IMR-90 (cell line): Measurements from ENCODE around the gene HNF1B. TPM values are rescaled to one million over a fixed set of nuclear protein-coding genes. Genes with fewer than 3 reads are reported as not detected.

Experiments
- ATAC-seq: fragments of 200-7000 bp; cut with Tn5 transposase; 2 replicates; pipeline ENCODE4 v1.9.1; 2020; ENCODE audit warnings: low read depth, mild to moderate bottlenecking, moderate library complexity
- BruUV-seq: library from RNA; stranded (reverse); fragments of 400-500 nt; replicated peaks from 2 replicates; lab custom pipeline; 2021; lab: Mats Ljungman, UMichigan
- CTCF ChIA-PET: fragments of 300-600 bp; formaldehyde crosslinking; extraction: SDS; loops from one replicate; lab custom pipeline; 2021; ENCODE audit warnings: antibody characterized with exemption; lab: Yijun Ruan, JAX
- POLR2A ChIA-PET: fragments of 300-600 bp; sonication (Branson Sonifier 250); formaldehyde crosslinking; loops from one replicate; lab custom pipeline; 2022; ENCODE audit warnings: antibody characterized with exemption; ENCODE audit not compliant: unreplicated experiment; lab: Charles Lee
- DNase-seq: peaks from one replicate; pipeline ENCODE4 v3.0.0; 2013
- H2AFZ ChIP-seq: replicated peaks from 2 replicates; pipeline ENCODE3; 2013; ENCODE audit warnings: low read length, mild to moderate bottlenecking; ENCODE audit not compliant: poor library complexity
- H2AK5ac ChIP-seq: 2 replicates; pipeline ENCODE4 v1.6.1; 2013; ENCODE audit warnings: low read depth, low read length, inconsistent platforms
- H2AK9ac ChIP-seq: replicated peaks from 2 replicates; pipeline ENCODE3; 2013; ENCODE audit warnings: mild to moderate bottlenecking, low read depth, low read length, moderate library complexity; ENCODE audit not compliant: poor library complexity
- H2BK120ac ChIP-seq: 2 replicates; pipeline ENCODE4 v1.6.1; 2013; ENCODE audit warnings: low read depth, low read length, inconsistent platforms
- H2BK15ac ChIP-seq: 3 replicates; pipeline ENCODE4 v1.6.1; 2013; ENCODE audit warnings: low read depth, low read length, inconsistent platforms
- H2BK20ac ChIP-seq: 2 replicates; pipeline ENCODE4 v1.6.1; 2013; ENCODE audit warnings: low read depth, mild to moderate bottlenecking, inconsistent platforms, low read length, moderate library complexity
- H2BK5ac ChIP-seq: 2 replicates; pipeline ENCODE4 v1.6.1; 2013; ENCODE audit warnings: mild to moderate bottlenecking, low read depth, low read length, inconsistent platforms; ENCODE audit not compliant: poor library complexity, severe bottlenecking
- H3K14ac ChIP-seq: replicated peaks from 2 replicates; pipeline ENCODE4 v1.6.1; 2013; ENCODE audit warnings: low read depth, low read length, inconsistent platforms
- H3K18ac ChIP-seq: 2 replicates; pipeline ENCODE4 v1.6.1; 2013; ENCODE audit warnings: low read depth, low read length, control low read depth
- H3K23ac ChIP-seq: 2 replicates; pipeline ENCODE4 v1.6.1; 2013; ENCODE audit warnings: low read depth, low read length, inconsistent platforms
- H3K27ac ChIP-seq: 2 replicates; pipeline ENCODE4 v1.5.1; 2013; ENCODE audit warnings: mild to moderate bottlenecking, control low read depth, low read length; ENCODE audit not compliant: insufficient read depth
- H3K27me3 ChIP-seq: 2 replicates; pipeline ENCODE4 v1.6.1; 2013; ENCODE audit warnings: low read length; ENCODE audit not compliant: control insufficient read depth, insufficient read depth
- H3K36me3 ChIP-seq: 2 replicates; pipeline ENCODE4 v1.6.1; 2013; ENCODE audit warnings: low read length, mixed read lengths; ENCODE audit not compliant: control insufficient read depth, insufficient read depth
- H3K4ac ChIP-seq: 2 replicates; pipeline ENCODE4 v1.6.1; 2013; ENCODE audit warnings: low read depth, low read length, inconsistent platforms
- H3K4me1 ChIP-seq: 2 replicates; pipeline ENCODE4 v1.6.1; 2013; ENCODE audit warnings: low read length, mixed read lengths; ENCODE audit not compliant: control insufficient read depth, insufficient read depth
- H3K4me2 ChIP-seq: 2 replicates; pipeline ENCODE4 v1.6.1; 2013; ENCODE audit warnings: low read depth, mild to moderate bottlenecking, control low read depth, low read length, moderate library complexity
- H3K4me3 ChIP-seq: 2 replicates; pipeline ENCODE4 v1.5.1; 2013; ENCODE audit warnings: low read depth, mild to moderate bottlenecking, control low read depth, low read length, moderate library complexity; ENCODE audit not compliant: insufficient read depth
- H3K56ac ChIP-seq: 2 replicates; pipeline ENCODE4 v1.6.1; 2013; ENCODE audit warnings: low read length, inconsistent platforms; ENCODE audit not compliant: insufficient read depth; ENCODE audit errors: extremely low read depth
- H3K79me1 ChIP-seq, 2 experiments: 2 replicates each; pipeline ENCODE4 v1.6.1; 2013; ENCODE audit warnings: low read length in 2 of 2, inconsistent platforms in 1 of 2, low read depth in 1 of 2
- H3K9ac ChIP-seq: 2 replicates; pipeline ENCODE4 v1.6.1; 2013; ENCODE audit warnings: low read depth, low read length, control low read depth
- H3K9me1 ChIP-seq: 2 replicates; pipeline ENCODE4 v1.6.1; 2013; ENCODE audit warnings: low read length, inconsistent platforms; ENCODE audit not compliant: insufficient read depth
- H3K9me3 ChIP-seq: 2 replicates; pipeline ENCODE4 v1.6.1; 2013; ENCODE audit warnings: low read length; ENCODE audit not compliant: control insufficient read depth, insufficient read depth
- H4K20me1 ChIP-seq: 2 replicates; pipeline ENCODE4 v1.6.1; 2013; ENCODE audit warnings: low read length, inconsistent platforms; ENCODE audit not compliant: insufficient read depth
- H4K5ac ChIP-seq: 2 replicates; pipeline ENCODE4 v1.6.1; 2013; ENCODE audit warnings: mild to moderate bottlenecking, low read depth, low read length, control low read depth
- H4K8ac ChIP-seq, 2 experiments: 2 replicates each; pipeline ENCODE4 v1.6.1; 2013; ENCODE audit warnings: low read depth in 2 of 2, low read length in 2 of 2, control low read depth in 1 of 2, inconsistent platforms in 1 of 2
- H4K91ac ChIP-seq: 2 replicates; pipeline ENCODE4 v1.6.1; 2013; ENCODE audit warnings: low read depth, low read length, inconsistent platforms; ENCODE audit not compliant: insufficient read depth
- BHLHE40 ChIP-seq: fragments of 150-350 bp; IDR thresholded peaks from 2 replicates; pipeline ENCODE4 v1.6.1; 2016; ENCODE audit warnings: mild to moderate bottlenecking, low read depth, low read length
- CHD1 ChIP-seq: IDR thresholded peaks from 2 replicates; pipeline ENCODE4 v1.6.1; 2012; ENCODE audit warnings: low read depth, low read length, improper control_type of control experiment
- CTCF ChIP-seq: conservative IDR thresholded peaks from 2 replicates; pipeline ENCODE4 v1.5.1; 2012; ENCODE audit warnings: mild to moderate bottlenecking, low read depth, low read length, improper control_type of control experiment
- FOS ChIP-seq: fragments of 150-350 bp; IDR thresholded peaks from 2 replicates; pipeline ENCODE4 v1.6.1; 2016; ENCODE audit warnings: low read depth, low read length
- MAZ ChIP-seq: IDR thresholded peaks from 2 replicates; pipeline ENCODE4 v1.6.1; 2012; ENCODE audit warnings: low read depth, mild to moderate bottlenecking, low read length, improper control_type of control experiment, moderate library complexity, borderline replicate concordance
- NFE2L2 ChIP-seq: fragments of 150-350 bp; IDR thresholded peaks from 2 replicates; pipeline ENCODE4 v1.6.1; 2016; ENCODE audit warnings: low read depth, mild to moderate bottlenecking, low read length
- POLR2A ChIP-seq: IDR thresholded peaks from 2 replicates; pipeline ENCODE4 v1.6.1; 2012; ENCODE audit warnings: mild to moderate bottlenecking, low read depth, low read length
- RAD21 ChIP-seq: IDR thresholded peaks from 2 replicates; pipeline ENCODE4 v1.6.1; 2012; ENCODE audit warnings: low read length, improper control_type of control experiment
- RCOR1 ChIP-seq: IDR thresholded peaks from 2 replicates; pipeline ENCODE4 v1.6.1; 2012; ENCODE audit warnings: mild to moderate bottlenecking, low read length, improper control_type of control experiment; ENCODE audit not compliant: insufficient replicate concordance
- SMC3 ChIP-seq: fragments of 150-350 bp; IDR thresholded peaks from 2 replicates; pipeline ENCODE4 v1.6.1; 2016; ENCODE audit warnings: low read depth, mild to moderate bottlenecking, antibody characterized with exemption, low read length, moderate library complexity
- WGBS, 2 experiments: methylation state at CpG; one replicate each; pipeline versions ENCODE4 v1.1.5 to v1.1.7; 2013; ENCODE audit warnings: missing lambda C conversion rate in 2 of 2; ENCODE audit not compliant: insufficient read length in 1 of 2; ENCODE audit errors: extremely low coverage in 2 of 2; 5-methylcytosine and 5-hydroxymethylcytosine counted together
- dilution Hi-C: fragments of 300-500 bp; cut with HindIII; formaldehyde crosslinking; loops from one replicate; pipeline ENCODE4 v1.14.3; 2018; ENCODE audit warnings: low sequenced_read_pairs; ENCODE audit not compliant: unreplicated experiment
- in situ Hi-C: fragments of 300-500 bp; cut with MboI; formaldehyde crosslinking; loops from 3 replicates; pipeline ENCODE4 v1.14.3; 2019; ENCODE audit warnings: low sequenced_read_pairs, inconsistent platforms, mixed read lengths
- intact Hi-C: fragments of 100-400 bp; cut with micrococcal nuclease; formaldehyde crosslinking; loops from 2 replicates; pipeline ENCODE4 v1.10.0; 2022
- polyA plus RNA-seq, 3 experiments: library from polyadenylated mRNA; depleted of rRNA; stranded (reverse); fragments of >200 nt; gene quantifications; 2 replicates each; pipeline ENCODE4 v1.2.3, GENCODE V29; 2012; ENCODE audit warnings: low replicate concordance in 1 of 3
- total RNA-seq: library from RNA; depleted of rRNA; stranded (reverse); fragments of >200 nt; gene quantifications from 2 replicates; pipeline ENCODE4 v1.2.3, GENCODE V29; 2012

Gene HNF1B
- total and polyA plus RNA-seq, 2 of the 4 experiments (the other 2 are of a cell fraction) = not detected

- H3K4me1 ChIP-seq = no peaks in the 10 kb centered on the region
- no peak overlapping the region for H2BK15ac ChIP-seq
- H3K9ac ChIP-seq = no peak overlapping the region
- no peak for DNase-seq
- no peak overlapping the region for H2AK5ac ChIP-seq
- no peak for ATAC-seq
- no peak overlapping the region for H4K91ac ChIP-seq
- no peak for TF ChIP-seq CHD1
- TF ChIP-seq RAD21 = no peak
- no peak for TF ChIP-seq CTCF
- TF ChIP-seq SMC3 = no peak
- TF ChIP-seq NFE2L2 = no peak
- TF ChIP-seq MAZ = no peak
- TF ChIP-seq POLR2A = no peak
- no peak for TF ChIP-seq RCOR1
- no peak for TF ChIP-seq FOS
- no peak for TF ChIP-seq BHLHE40
- BruUV-seq = no TSS peak
- dilution Hi-C loops = no loop called here
- no peak overlapping the region for H2BK5ac ChIP-seq
- no peak overlapping the region for H3K27ac ChIP-seq
- H3K79me1 ChIP-seq = no peaks in the 10 kb centered on the region
- no peak overlapping the region for H2BK20ac ChIP-seq
- H3K14ac ChIP-seq = no peak overlapping the region
- no peak overlapping the region for H3K18ac ChIP-seq
- no peak overlapping the region for H3K4me2 ChIP-seq
- in situ Hi-C loops = loop anchor here (10.0 kb wide), 1 partner anchor 106 kb away; no protein-coding TSS in a partner anchor
- no peak overlapping the region for H2AFZ ChIP-seq
- intact Hi-C loops = no loop called here
- no peak overlapping the region for H3K4ac ChIP-seq
- no peaks in the 10 kb centered on the region for H3K9me3 ChIP-seq
- no peak overlapping the region for H4K8ac ChIP-seq
- POLR2A ChIA-PET = no interaction called here
- no peaks in the 10 kb centered on the region for H3K36me3 ChIP-seq
- CTCF ChIA-PET = no interaction called here
- peaks cover 12% of the 10 kb centered on the region for H3K27me3 ChIP-seq
- H2BK120ac ChIP-seq = no peak overlapping the region
- H4K20me1 ChIP-seq = no peaks in the 10 kb centered on the region
- WGBS, 2 experiments = no CpG with 5 or more reads among the region's 7 CpGs
- H3K4me3 ChIP-seq = no peak overlapping the region
- no peaks in the 10 kb centered on the region; the same call in 1 of the 2 replicates for H3K9me1 ChIP-seq
- no peak overlapping the region for H4K5ac ChIP-seq
- no peak overlapping the region for H3K23ac ChIP-seq
- H2AK9ac ChIP-seq = no peak overlapping the region
- no peak overlapping the region for H3K56ac ChIP-seq
Measured at GRCh38 chr17:37761059-37761458, 16.2 kb upstream of the HNF1B start.
